ENCODE measurements around the gene MAP1LC3B2.

- TF ChIP-seq HDAC2 (IDR thresholded peaks at IDR 0.05; ENCODE audit: borderline replicate concordance in 1 of 2, low read depth in 2 of 2, low read length in 2 of 2) (no peak), SIX5 (IDR thresholded peaks at IDR 0.05; ENCODE audit: low read depth, low read length) (no peak), CHD2 (IDR thresholded peaks at IDR 0.05; ENCODE audit: low read length) (no peak), POLR2A (IDR thresholded peaks at IDR 0.05; ENCODE audit: control extremely low read depth in 1 of 2, low read depth in 2 of 2, low read length in 2 of 2) (no peak), CTCF (IDR thresholded peaks at IDR 0.05; ENCODE audit: control extremely low read depth in 1 of 3, insufficient read depth in 1 of 3, low read depth in 1 of 3, low read length in 3 of 3) (no peak), GABPA (IDR thresholded peaks at IDR 0.05; ENCODE audit: borderline replicate concordance, insufficient read depth, low read length) (no peak), RBBP5 (IDR thresholded peaks at IDR 0.05; ENCODE audit: borderline replicate concordance, low read depth, low read length) (no peak), EZH2 (IDR thresholded peaks at IDR 0.05; ENCODE audit: low read depth, low read length, severe bottlenecking) (no peak), GTF2F1 (IDR thresholded peaks at IDR 0.05; ENCODE audit: borderline replicate concordance, low read depth, low read length) (no peak), RAD21 (IDR thresholded peaks at IDR 0.05 in 1 of 2, conservative IDR thresholded peaks at IDR 0.05 in 1 of 2; ENCODE audit: low read depth in 2 of 2, low read length in 2 of 2) (no peak), TBP (IDR thresholded peaks at IDR 0.05; ENCODE audit: low read depth, low read length) (no peak), EP300 (IDR thresholded peaks at IDR 0.05; ENCODE audit: borderline replicate concordance in 1 of 2, low read depth in 2 of 2, low read length in 2 of 2) (no peak)
These were observed 31.1 kb upstream of the MAP1LC3B2 start for GRCh38 chr12:116528065-116528464.

Measured in H1 (cell line).